Subcutaneous abdominal adipose tissue (tissue), 5 donors: ENCODE data around the gene OGDHL.

Experiments
- H3K27ac ChIP-seq: one replicate; pipeline ENCODE4 v1.7.0; 2013; ENCODE audit warnings: low read depth, mild to moderate bottlenecking, inconsistent platforms, low read length, moderate library complexity
- H3K27me3 ChIP-seq, 5 donors: one replicate each; pipeline ENCODE4 v1.7.0; 2013; ENCODE audit warnings: low read length in 5 of 5, inconsistent platforms in 1 of 5; ENCODE audit not compliant: control insufficient read depth in 5 of 5, insufficient read depth in 4 of 5
- H3K36me3 ChIP-seq, 5 donors: one replicate each; pipeline ENCODE4 v1.7.0; 2013; ENCODE audit warnings: low read length in 5 of 5; ENCODE audit not compliant: control insufficient read depth in 5 of 5, insufficient read depth in 5 of 5
- H3K4me1 ChIP-seq, 5 donors: one replicate each; pipeline ENCODE4 v1.7.0; 2013; ENCODE audit warnings: low read length in 5 of 5, mild to moderate bottlenecking in 3 of 5, moderate library complexity in 1 of 5; ENCODE audit not compliant: control insufficient read depth in 5 of 5, insufficient read depth in 5 of 5
- H3K4me3 ChIP-seq, 5 donors: one replicate each; pipeline ENCODE4 v1.7.0; 2013; ENCODE audit warnings: low read length in 5 of 5, low read depth in 1 of 5
- H3K9ac ChIP-seq, 5 donors: one replicate each; pipeline ENCODE4 v1.7.0; 2013; ENCODE audit warnings: low read length in 5 of 5, mild to moderate bottlenecking in 4 of 5, moderate library complexity in 3 of 5
- H3K9me3 ChIP-seq, 5 donors: one replicate each; pipeline ENCODE4 v1.7.0; 2013; ENCODE audit warnings: low read length in 5 of 5; ENCODE audit not compliant: control insufficient read depth in 5 of 5
- donor health status: healthy.
- donor health status: healthy.
- donor health status: healthy.
- donor health status: healthy.
- donor health status: healthy.

The OGDHL gene

GRCh38 chr10:49749556-49750491, 12.3 kb downstream of the OGDHL start:
- Histone ChIP-seq H3K27ac (no peak overlapping the region), H3K27me3 (peaks cover 3 to 20% (median 6%) of the 10 kb centered on the region in 5 donors), H3K4me1 (no peaks in the 10 kb centered on the region), H3K4me3 (no peak overlapping the region), H3K9me3 (no peaks in the 10 kb centered on the region), H3K36me3 (no peaks in the 10 kb centered on the region), H3K9ac (no peak overlapping the region)

GRCh38 chr10:49749144-49749543, 13.0 kb downstream of the OGDHL start:
- Histone ChIP-seq H3K27me3 (peaks cover 3 to 20% (median 7%) of the 10 kb centered on the region in 5 donors), H3K9ac (no peak overlapping the region), H3K4me1 (no peaks in the 10 kb centered on the region), H3K36me3 (no peaks in the 10 kb centered on the region), H3K27ac (no peak overlapping the region), H3K4me3 (no peak overlapping the region), H3K9me3 (no peaks in the 10 kb centered on the region)

DNA sequence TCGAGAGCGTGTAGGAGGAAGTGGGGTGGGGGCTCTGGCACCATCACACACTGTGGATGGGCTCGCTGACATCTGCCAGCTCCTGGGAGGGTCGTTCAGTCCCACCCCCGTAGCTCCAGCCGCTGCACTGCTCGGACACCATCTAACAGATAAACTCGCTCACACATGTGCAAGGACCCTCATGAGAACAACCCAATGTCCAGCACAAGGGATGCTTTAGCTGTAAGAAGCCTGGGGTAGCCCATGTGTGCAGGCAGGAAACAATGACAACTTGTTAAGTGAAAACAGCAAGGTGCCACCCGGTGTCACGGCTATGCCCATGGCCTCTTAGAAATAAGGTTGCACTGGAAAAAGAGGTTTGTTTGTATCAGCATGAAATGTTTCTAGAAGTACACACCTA, 14.1 kb downstream of the OGDHL start:
- Histone ChIP-seq H3K4me3 (no peak overlapping the region), H3K27me3 (peaks cover 3 to 20% (median 7%) of the 10 kb centered on the region in 5 donors), H3K36me3 (no peaks in the 10 kb centered on the region), H3K9ac (no peak overlapping the region), H3K27ac (no peak overlapping the region), H3K4me1 (no peaks in the 10 kb centered on the region), H3K9me3 (no peaks in the 10 kb centered on the region)

GRCh38 chr10:49747303-49747646, 14.8 kb downstream of the OGDHL start:
- H3K27me3 ChIP-seq, result peaks cover 3 to 18% (median 7%) of the 10 kb centered on the region in 5 donors
- H3K4me1 ChIP-seq, result no peaks in the 10 kb centered on the region
- no peak overlapping the region for H3K4me3 ChIP-seq
- no peak overlapping the region for H3K9ac ChIP-seq
- no peaks in the 10 kb centered on the region for H3K9me3 ChIP-seq
- H3K36me3 ChIP-seq, result no peaks in the 10 kb centered on the region
- H3K27ac ChIP-seq, result no peak overlapping the region

GRCh38 chr10:49746626-49747302, 15.4 kb downstream of the OGDHL start:
- H3K4me3 ChIP-seq, result no peak overlapping the region
- H3K27ac ChIP-seq, result no peak overlapping the region
- no peaks in the 10 kb centered on the region for H3K4me1 ChIP-seq
- H3K9me3 ChIP-seq, result no peaks in the 10 kb centered on the region
- H3K9ac ChIP-seq, result no peak overlapping the region
- peaks cover 3 to 14% (median 7%) of the 10 kb centered on the region in 5 donors for H3K27me3 ChIP-seq
- H3K36me3 ChIP-seq, result no peaks in the 10 kb centered on the region

- Histone ChIP-seq H3K27me3 (peaks cover 0 to 9% (median 3%) of the 10 kb centered on the region in 5 donors), H3K4me1 (no peaks in the 10 kb centered on the region), H3K27ac (no peak overlapping the region), H3K4me3 (no peak overlapping the region), H3K36me3 (no peaks in the 10 kb centered on the region), H3K9ac (no peak overlapping the region), H3K9me3 (no peaks in the 10 kb centered on the region)
Measured at GRCh38 chr10:49745756-49746155, 16.4 kb downstream of the OGDHL start.

GRCh38 chr10:49744924-49745605, 17.1 kb downstream of the OGDHL start:
- Histone ChIP-seq H3K9ac (no peak overlapping the region), H3K9me3 (no peaks in the 10 kb centered on the region), H3K27ac (no peak overlapping the region), H3K4me1 (no peaks in the 10 kb centered on the region), H3K27me3 (peaks cover 0 to 7% (median 3%) of the 10 kb centered on the region in 5 donors), H3K36me3 (no peaks in the 10 kb centered on the region), H3K4me3 (no peak overlapping the region)

GRCh38 chr10:49744091-49744685, 17.9 kb downstream of the OGDHL start:
- Histone ChIP-seq H3K36me3 (no peaks in the 10 kb centered on the region), H3K27me3 (peaks cover 0 to 4% (median 3%) of the 10 kb centered on the region in 5 donors), H3K27ac (no peak overlapping the region), H3K4me1 (no peaks in the 10 kb centered on the region), H3K9ac (no peak overlapping the region), H3K9me3 (no peaks in the 10 kb centered on the region), H3K4me3 (no peak overlapping the region)

DNA sequence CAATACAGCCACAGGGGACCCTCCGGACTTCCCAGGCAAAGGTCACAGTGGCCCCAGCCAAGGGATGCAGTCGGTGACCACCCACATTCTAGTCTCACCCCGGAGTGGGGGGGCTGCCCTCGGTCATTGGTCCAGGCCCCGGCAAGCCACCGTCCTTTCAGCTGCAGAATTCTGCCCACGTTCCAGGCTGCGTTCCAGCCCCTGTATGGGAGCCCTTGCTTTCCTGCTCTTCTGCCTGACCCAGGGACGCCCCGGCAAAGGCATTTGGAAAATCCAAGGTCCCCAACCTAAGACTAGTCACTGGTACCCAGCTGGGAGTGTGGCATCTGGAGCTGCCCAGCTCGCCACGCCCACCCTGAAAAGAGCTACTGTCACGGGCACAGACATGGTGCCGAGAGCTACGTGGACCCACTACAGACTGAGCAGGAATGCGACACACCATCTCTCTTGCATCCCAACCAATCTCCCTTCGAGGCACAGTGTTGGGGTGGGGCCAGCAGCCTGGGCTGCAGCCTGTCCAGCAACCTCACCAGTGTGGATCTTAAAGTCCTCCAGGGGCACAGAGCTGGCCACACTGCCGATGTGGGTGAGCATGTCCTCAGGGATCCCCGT, 18.6 kb downstream of the OGDHL start:
- H3K4me1 ChIP-seq, result no peaks in the 10 kb centered on the region

More for the DNA sequence above, 18.6 kb downstream of the OGDHL start:
- Histone ChIP-seq H3K27me3 (peaks cover 0 to 8% (median 3%) of the 10 kb centered on the region in 5 donors), H3K27ac (no peak overlapping the region), H3K9me3 (no peaks in the 10 kb centered on the region), H3K36me3 (no peaks in the 10 kb centered on the region), H3K9ac (no peak overlapping the region), H3K4me3 (no peak overlapping the region)
